Hepatic stellate cell (primary cell): ENCODE measurements around the gene PLPP3.

Experiments
- DNase-seq: peaks from one replicate; pipeline ENCODE4 v3.0.0; 2011; ENCODE audit warnings: low spot score

PLPP3 gene

GRCh38 chr1:56547977-56548376, 31.4 kb downstream of the PLPP3 start:
- no peak for DNase-seq

GRCh38 chr1:56547473-56547872, 31.9 kb downstream of the PLPP3 start:
- DNase-seq, result no peak

GRCh38 chr1:56545711-56546110, 33.7 kb downstream of the PLPP3 start:
- DNase-seq, result no peak

- no peak for DNase-seq
Measured at GRCh38 chr1:56543783-56544612, 35.4 kb downstream of the PLPP3 start.

GRCh38 chr1:56542651-56543050, 36.7 kb downstream of the PLPP3 start:
- DNase-seq, result no peak

GRCh38 chr1:56541408-56541807, 38.0 kb downstream of the PLPP3 start:
- DNase-seq, result no peak

- DNase-seq, result no peak
Measured at GRCh38 chr1:56540467-56540866, 38.9 kb downstream of the PLPP3 start.

GRCh38 chr1:56539520-56539931, 39.8 kb downstream of the PLPP3 start:
- no peak for DNase-seq

- DNase-seq, result no peak
Measured at GRCh38 chr1:56538532-56538931, 40.8 kb downstream of the PLPP3 start.

GRCh38 chr1:56537660-56538059, 41.7 kb downstream of the PLPP3 start:
- no peak for DNase-seq

GRCh38 chr1:56535939-56536338, 43.4 kb downstream of the PLPP3 start:
- no peak for DNase-seq

- no peak for DNase-seq
Measured at GRCh38 chr1:56535362-56535761, 44.0 kb downstream of the PLPP3 start.

GRCh38 chr1:56534130-56534651, 45.2 kb downstream of the PLPP3 start:
- DNase-seq, result no peak

- DNase-seq, result no peak
Measured at GRCh38 chr1:56533621-56534020, 45.7 kb downstream of the PLPP3 start.

- no peak for DNase-seq
Measured at GRCh38 chr1:56533197-56533596, 46.2 kb downstream of the PLPP3 start.

GRCh38 chr1:56532350-56532683, 47.0 kb downstream of the PLPP3 start:
- DNase-seq, result no peak

GRCh38 chr1:56531624-56532349, 47.6 kb downstream of the PLPP3 start:
- DNase-seq, result no peak

GRCh38 chr1:56529801-56530200, 49.6 kb downstream of the PLPP3 start:
- no peak for DNase-seq

- DNase-seq, result no peak
Measured at GRCh38 chr1:56527548-56528302, 51.6 kb downstream of the PLPP3 start.

GRCh38 chr1:56526571-56527174, 52.7 kb downstream of the PLPP3 start:
- DNase-seq, result no peak

GRCh38 chr1:56525489-56526041, 53.8 kb downstream of the PLPP3 start:
- DNase-seq, result no peak

- no peak for DNase-seq
Measured at GRCh38 chr1:56524263-56524662, 55.1 kb downstream of the PLPP3 start.
